ENCODE results near the gene RFNG. TPM values are rescaled to one million over a fixed set of nuclear protein-coding genes. Genes with fewer than 3 reads are reported as not detected.

Gene RFNG
- total RNA-seq, 1 donor from 2014 or later: 13.6 TPM

DNA sequence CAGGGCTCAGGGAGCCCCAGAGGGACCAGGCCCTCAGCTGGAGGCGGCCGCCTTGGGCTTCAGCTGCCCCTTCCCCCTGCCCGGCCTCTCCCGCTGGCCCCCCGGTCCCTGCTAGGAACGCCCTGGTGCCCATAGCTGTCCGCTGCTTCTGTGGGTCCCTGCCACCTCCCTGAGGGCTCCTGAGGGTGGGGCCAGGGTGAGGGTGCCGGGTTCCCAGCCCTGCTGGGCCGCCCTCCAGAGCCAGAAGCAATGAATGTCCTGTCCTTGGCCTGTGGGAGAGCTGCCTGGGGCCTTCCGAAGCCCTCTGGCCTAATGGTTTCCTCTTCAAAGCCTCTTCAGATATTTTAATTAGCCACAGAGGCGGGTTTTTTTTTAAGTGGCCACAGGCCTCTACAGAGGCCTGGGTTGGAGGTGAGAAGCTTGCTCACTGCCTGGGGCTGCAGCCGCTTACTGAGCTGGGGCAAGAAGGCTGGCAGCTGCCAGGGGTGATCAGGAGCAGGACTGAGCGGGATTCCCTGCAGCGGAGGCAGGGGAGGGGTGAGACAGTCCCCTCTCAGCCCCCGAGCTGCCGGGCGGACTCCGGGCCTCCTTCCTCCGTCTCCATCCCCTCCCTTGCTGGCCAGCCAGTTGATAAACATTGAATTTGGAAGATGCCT, 38.8 kb downstream of the RFNG start:
- H3K27ac Mint-ChIP-seq: no peak overlapping the region
- DNase-seq (ENCODE audit: low spot score): no peak
- no peaks in the 10 kb centered on the region for H3K36me3 ChIP-seq
- no peaks in the 10 kb centered on the region for H4K20me1 ChIP-seq (ENCODE audit: low read depth)
- H2AFZ ChIP-seq (replicated peaks): no peak overlapping the region
- no peak overlapping the region for H3K4me3 Mint-ChIP-seq
- H3K4me3 ChIP-seq: no peak overlapping the region
- no peaks in the 10 kb centered on the region for H3K9me3 ChIP-seq (ENCODE audit: low read depth)
- TF ChIP-seq, protein P1, sequence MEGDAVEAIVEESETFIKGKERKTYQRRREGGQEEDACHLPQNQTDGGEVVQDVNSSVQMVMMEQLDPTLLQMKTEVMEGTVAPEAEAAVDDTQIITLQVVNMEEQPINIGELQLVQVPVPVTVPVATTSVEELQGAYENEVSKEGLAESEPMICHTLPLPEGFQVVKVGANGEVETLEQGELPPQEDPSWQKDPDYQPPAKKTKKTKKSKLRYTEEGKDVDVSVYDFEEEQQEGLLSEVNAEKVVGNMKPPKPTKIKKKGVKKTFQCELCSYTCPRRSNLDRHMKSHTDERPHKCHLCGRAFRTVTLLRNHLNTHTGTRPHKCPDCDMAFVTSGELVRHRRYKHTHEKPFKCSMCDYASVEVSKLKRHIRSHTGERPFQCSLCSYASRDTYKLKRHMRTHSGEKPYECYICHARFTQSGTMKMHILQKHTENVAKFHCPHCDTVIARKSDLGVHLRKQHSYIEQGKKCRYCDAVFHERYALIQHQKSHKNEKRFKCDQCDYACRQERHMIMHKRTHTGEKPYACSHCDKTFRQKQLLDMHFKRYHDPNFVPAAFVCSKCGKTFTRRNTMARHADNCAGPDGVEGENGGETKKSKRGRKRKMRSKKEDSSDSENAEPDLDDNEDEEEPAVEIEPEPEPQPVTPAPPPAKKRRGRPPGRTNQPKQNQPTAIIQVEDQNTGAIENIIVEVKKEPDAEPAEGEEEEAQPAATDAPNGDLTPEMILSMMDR (IDR thresholded peaks at IDR 0.05): no peak
- TF ChIP-seq EZH2phosphoT487 (IDR thresholded peaks at IDR 0.05): no peak
- no peak for TF ChIP-seq EZH2 (IDR thresholded peaks at IDR 0.05)
- H3K4me1 ChIP-seq: no peaks in the 10 kb centered on the region
- peaks cover 3% of the 10 kb centered on the region for H3K27me3 Mint-ChIP-seq (ENCODE audit: insufficient read depth, low read depth)
- H3K9ac ChIP-seq: peak overlapping the region; percentile 37
- no peaks in the 10 kb centered on the region for H3K9me3 Mint-ChIP-seq
- H3F3A ChIP-seq (ENCODE audit: low read depth): no peaks in the 10 kb centered on the region
- no peaks in the 10 kb centered on the region for H3K79me2 ChIP-seq (ENCODE audit: low read depth)
- H3K36me3 Mint-ChIP-seq: no peaks in the 10 kb centered on the region
- H3K27me3 ChIP-seq: no peaks in the 10 kb centered on the region
- no peak overlapping the region for H3K4me2 ChIP-seq
- peaks cover 3% of the 10 kb centered on the region for H3K4me1 Mint-ChIP-seq
- H3K27ac ChIP-seq: peak overlapping the region; percentile 63

GRCh38 chr17:82012261-82012639, 39.4 kb downstream of the RFNG start:
- Histone ChIP-seq H3K9me3 (ENCODE audit: low read depth) (no peaks in the 10 kb centered on the region), H3K4me1 (no peaks in the 10 kb centered on the region), H2AFZ (replicated peaks) (no peak overlapping the region), H3K4me3 (no peak overlapping the region), H3K4me2 (no peak overlapping the region), H3K36me3 (no peaks in the 10 kb centered on the region), H4K20me1 (ENCODE audit: low read depth) (no peaks in the 10 kb centered on the region), H3K27me3 (no peaks in the 10 kb centered on the region), H3K9ac (peak overlapping the region; percentile 37), H3K27ac (peak overlapping the region; percentile 53), H3F3A (ENCODE audit: low read depth) (no peaks in the 10 kb centered on the region), H3K79me2 (ENCODE audit: low read depth) (no peaks in the 10 kb centered on the region)
- DNase-seq (ENCODE audit: low spot score): no peak
- peaks cover 3% of the 10 kb centered on the region for H3K27me3 Mint-ChIP-seq (ENCODE audit: insufficient read depth, low read depth)
- H3K27ac Mint-ChIP-seq: no peak overlapping the region
- no peak overlapping the region for H3K4me3 Mint-ChIP-seq
- H3K4me1 Mint-ChIP-seq: peaks cover 3% of the 10 kb centered on the region
- TF ChIP-seq EZH2phosphoT487 (IDR thresholded peaks at IDR 0.05) (no peak), EZH2 (IDR thresholded peaks at IDR 0.05) (no peak)
- TF ChIP-seq, protein P1 (IDR thresholded peaks at IDR 0.05): no peak
- H3K9me3 Mint-ChIP-seq: no peaks in the 10 kb centered on the region
- no peaks in the 10 kb centered on the region for H3K36me3 Mint-ChIP-seq

DNA sequence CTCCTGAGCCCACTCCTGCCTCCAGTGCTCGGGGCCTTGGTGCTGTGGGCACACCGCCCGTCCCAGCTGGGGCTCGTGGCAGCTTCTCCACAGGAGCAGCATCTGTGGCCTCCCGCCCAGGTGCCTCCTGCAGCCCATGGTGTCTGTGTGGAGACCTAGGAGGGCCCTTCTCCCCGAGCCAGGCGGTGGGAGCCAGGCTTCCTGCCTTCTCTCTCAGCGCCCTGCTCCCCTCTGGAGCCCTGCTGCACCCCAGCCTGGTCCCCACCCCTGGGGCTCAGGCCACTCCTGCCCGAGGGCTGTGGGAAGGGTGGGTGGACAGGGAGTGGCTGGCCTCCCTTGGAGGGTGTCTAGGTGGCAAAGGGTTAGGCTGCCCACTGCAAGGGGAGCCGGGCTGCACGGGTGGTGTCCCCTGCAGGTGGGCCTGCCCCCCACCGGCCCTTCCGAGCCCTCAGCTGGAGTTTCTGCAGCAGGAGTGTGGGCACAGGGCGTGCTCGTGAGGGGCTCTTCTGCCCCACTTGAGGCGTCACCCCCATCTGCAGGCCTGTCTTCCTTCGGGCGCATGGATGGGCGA, 39.9 kb downstream of the RFNG start:
- H2AFZ ChIP-seq (replicated peaks): no peak overlapping the region
- H3K36me3 Mint-ChIP-seq: no peaks in the 10 kb centered on the region
- no peaks in the 10 kb centered on the region for H3K27me3 ChIP-seq
- H3K27me3 Mint-ChIP-seq (ENCODE audit: insufficient read depth, low read depth): peaks cover 3% of the 10 kb centered on the region
- H3K4me2 ChIP-seq: no peak overlapping the region
- H4K20me1 ChIP-seq (ENCODE audit: low read depth): no peaks in the 10 kb centered on the region
- peaks cover 3% of the 10 kb centered on the region for H3K4me1 Mint-ChIP-seq
- no peaks in the 10 kb centered on the region for H3K79me2 ChIP-seq (ENCODE audit: low read depth)
- no peak for DNase-seq (ENCODE audit: low spot score)
- no peak overlapping the region for H3K4me3 Mint-ChIP-seq
- H3K9me3 Mint-ChIP-seq: no peaks in the 10 kb centered on the region
- H3K36me3 ChIP-seq: no peaks in the 10 kb centered on the region
- no peaks in the 10 kb centered on the region for H3K4me1 ChIP-seq
- no peak overlapping the region for H3K27ac Mint-ChIP-seq
- H3K27ac ChIP-seq: peak overlapping the region; percentile 53
- H3K9me3 ChIP-seq (ENCODE audit: low read depth): no peaks in the 10 kb centered on the region
- H3K9ac ChIP-seq: peak overlapping the region; percentile 37
- TF ChIP-seq, protein P1 (IDR thresholded peaks at IDR 0.05): no peak
- TF ChIP-seq EZH2phosphoT487 (IDR thresholded peaks at IDR 0.05) (no peak), EZH2 (IDR thresholded peaks at IDR 0.05) (no peak)
- no peak overlapping the region for H3K4me3 ChIP-seq
- no peaks in the 10 kb centered on the region for H3F3A ChIP-seq (ENCODE audit: low read depth)

All from neural progenitor cell (in vitro differentiated cells).